Measurements from ENCODE around the gene WDR11. TPM values are rescaled to one million over a fixed set of nuclear protein-coding genes. Genes with fewer than 3 reads are reported as not detected.
A peak's percentile ranks its signal among the peaks of the same experiment; 100 is the strongest.

The WDR11 gene
- total and polyA plus RNA-seq, 4 donors = 68.4 to 91.5 (median 74.2) TPM

DNA sequence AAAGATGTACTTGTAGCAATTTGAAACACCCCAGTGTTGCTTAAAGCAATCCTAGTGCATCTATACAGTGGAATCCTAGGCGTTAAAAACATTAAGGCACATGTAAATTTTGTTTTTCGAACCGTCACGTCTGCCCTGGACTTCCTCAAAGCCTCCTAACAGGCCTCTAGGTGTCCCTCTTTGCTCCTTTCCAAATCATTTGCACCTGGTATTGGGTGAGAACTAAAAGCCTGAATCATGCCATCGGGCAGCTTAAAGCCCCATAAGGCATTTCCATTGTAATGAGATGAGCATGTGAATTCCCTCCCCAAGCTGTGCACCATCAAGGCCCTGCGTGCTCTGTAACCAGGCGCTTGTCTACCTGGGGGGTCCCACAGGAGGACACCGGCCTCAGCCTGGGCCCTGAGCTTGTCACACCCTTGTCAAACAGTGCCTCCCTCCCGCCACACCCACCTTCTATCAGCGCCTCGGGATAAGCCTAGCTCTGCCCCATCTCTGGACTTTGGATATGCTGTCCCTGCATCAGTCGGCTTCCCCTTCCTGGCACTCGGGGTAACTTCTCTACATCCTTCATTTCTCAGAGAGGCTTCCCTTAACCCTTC, 89.2 kb downstream of the WDR11 start:
- no peak overlapping the region for H3K4me3 ChIP-seq (ENCODE audit: low read depth, low read length)
- H3K9me3 ChIP-seq (ENCODE audit: control insufficient read depth, insufficient read depth, low read length) = no peaks in the 10 kb centered on the region
- no peaks in the 10 kb centered on the region for H3K27me3 ChIP-seq (ENCODE audit: control insufficient read depth, insufficient read depth, low read length)
- no peaks in the 10 kb centered on the region for H3K36me3 ChIP-seq (ENCODE audit: control insufficient read depth, insufficient read depth, low read length)
- 58% methylated on average over 10 of the region's 13 CpGs for WGBS (ENCODE audit: insufficient coverage)
- peak in 1 of 6 donors; percentile 44 for DNase-seq (ENCODE audit: low read depth in 4 of 6, low spot score in 6 of 6)
- peaks cover 8% of the 10 kb centered on the region for H3K4me1 ChIP-seq (ENCODE audit: control insufficient read depth, insufficient read depth, low read length)
- no peak overlapping the region for H3K27ac ChIP-seq (ENCODE audit: low read depth, low read length)

DNA sequence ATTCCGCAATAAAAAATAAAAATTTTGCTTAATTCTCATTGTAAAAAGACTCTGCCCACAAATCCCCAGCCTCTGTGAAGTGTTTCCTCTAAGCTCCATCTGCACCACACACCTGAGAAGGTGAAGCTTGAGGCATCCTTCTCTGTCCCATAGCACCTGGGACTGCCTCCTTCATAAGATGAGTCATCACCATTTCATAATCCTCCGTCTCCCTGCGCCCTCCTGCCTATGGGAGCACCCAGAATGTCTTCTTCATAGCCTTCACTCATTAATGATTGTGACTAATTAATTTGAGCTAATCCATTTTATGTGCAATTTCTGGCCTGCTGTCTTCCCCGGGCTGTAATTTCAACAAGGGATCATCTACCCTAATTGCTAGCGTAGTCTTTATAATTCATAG, 90.3 kb downstream of the WDR11 start:
- H3K4me1 ChIP-seq (ENCODE audit: control insufficient read depth, insufficient read depth, low read length) = peaks cover 18% of the 10 kb centered on the region
- H3K27me3 ChIP-seq (ENCODE audit: control insufficient read depth, insufficient read depth, low read length) = no peaks in the 10 kb centered on the region
- no peaks in the 10 kb centered on the region for H3K9me3 ChIP-seq (ENCODE audit: control insufficient read depth, insufficient read depth, low read length)
- H3K36me3 ChIP-seq (ENCODE audit: control insufficient read depth, insufficient read depth, low read length) = no peaks in the 10 kb centered on the region
- no peak for DNase-seq (ENCODE audit: low read depth in 4 of 6, low spot score in 6 of 6)
- H3K27ac ChIP-seq (ENCODE audit: low read depth, low read length) = no peak overlapping the region
- 100% methylated on average over 1 of the region's 5 CpGs for WGBS (ENCODE audit: insufficient coverage)
- H3K4me3 ChIP-seq (ENCODE audit: low read depth, low read length) = no peak overlapping the region

DNA sequence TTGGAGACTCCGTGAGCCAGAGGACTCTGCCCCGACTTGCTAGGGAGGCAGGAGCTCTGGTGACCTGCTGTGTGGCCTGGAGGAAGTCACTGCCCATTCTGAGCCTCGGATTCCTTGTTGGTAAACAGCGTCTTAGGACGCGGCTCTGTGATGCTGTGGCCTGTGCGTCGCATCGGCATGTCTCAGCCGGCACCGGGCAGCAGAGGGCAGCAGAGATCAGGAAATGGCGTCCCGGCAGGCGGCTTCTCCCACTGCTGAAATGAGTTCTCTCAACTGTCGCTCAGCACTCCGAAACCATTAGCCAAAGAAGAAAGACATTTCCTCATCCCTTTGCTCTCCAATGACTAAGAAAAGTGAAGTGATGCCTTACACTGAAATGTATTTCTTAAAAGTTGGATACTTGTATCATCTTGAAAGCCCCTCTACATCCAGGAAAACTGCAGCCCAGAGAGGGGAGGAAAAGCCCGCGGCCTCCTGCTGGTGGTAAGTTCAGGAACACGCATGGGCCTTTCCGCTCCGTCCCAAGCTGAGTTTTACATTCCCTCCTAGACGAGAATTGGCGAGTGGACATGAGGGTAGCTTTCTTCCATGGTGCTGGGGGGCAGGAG, 91.7 kb downstream of the WDR11 start:
- peaks cover 20% of the 10 kb centered on the region for H3K4me1 ChIP-seq (ENCODE audit: control insufficient read depth, insufficient read depth, low read length)
- no peaks in the 10 kb centered on the region for H3K9me3 ChIP-seq (ENCODE audit: control insufficient read depth, insufficient read depth, low read length)
- no peak overlapping the region for H3K4me3 ChIP-seq (ENCODE audit: low read depth, low read length)
- WGBS (ENCODE audit: insufficient coverage) = under 1% methylated on average over 14 of the region's 23 CpGs
- H3K27ac ChIP-seq (ENCODE audit: low read depth, low read length) = no peak overlapping the region
- peak in 5 of 6 donors; percentile 66 to 96 (median 78) for DNase-seq (ENCODE audit: low read depth in 4 of 6, low spot score in 6 of 6)
- H3K27me3 ChIP-seq (ENCODE audit: control insufficient read depth, insufficient read depth, low read length) = no peaks in the 10 kb centered on the region
- H3K36me3 ChIP-seq (ENCODE audit: control insufficient read depth, insufficient read depth, low read length) = no peaks in the 10 kb centered on the region

DNA sequence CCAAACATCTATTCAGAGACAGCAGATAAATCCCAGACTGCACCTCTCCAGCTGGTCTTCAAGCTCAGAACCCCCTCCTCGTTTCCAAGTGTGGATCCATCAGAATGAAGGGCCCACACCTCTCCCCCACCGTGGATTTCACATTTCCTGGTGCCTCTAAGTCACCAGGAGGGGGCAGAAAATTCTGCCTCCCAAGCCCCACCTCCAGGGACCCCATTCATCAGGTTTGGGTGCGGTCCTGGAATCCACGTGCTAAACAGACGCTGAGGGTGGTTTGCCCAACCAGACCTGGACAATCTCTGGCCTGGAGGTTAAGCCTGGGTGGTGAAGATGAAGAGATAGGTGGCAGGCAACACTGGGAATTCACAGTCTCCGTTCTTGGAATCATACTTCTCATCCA, 92.4 kb downstream of the WDR11 start:
- DNase-seq (ENCODE audit: low read depth in 4 of 6, low spot score in 6 of 6) = no peak
- no peaks in the 10 kb centered on the region for H3K9me3 ChIP-seq (ENCODE audit: control insufficient read depth, insufficient read depth, low read length)
- no peak overlapping the region for H3K4me3 ChIP-seq (ENCODE audit: low read depth, low read length)
- H3K36me3 ChIP-seq (ENCODE audit: control insufficient read depth, insufficient read depth, low read length) = no peaks in the 10 kb centered on the region
- WGBS (ENCODE audit: insufficient coverage) = 93% methylated on average over 5 of the region's 6 CpGs
- no peaks in the 10 kb centered on the region for H3K27me3 ChIP-seq (ENCODE audit: control insufficient read depth, insufficient read depth, low read length)
- no peak overlapping the region for H3K27ac ChIP-seq (ENCODE audit: low read depth, low read length)
- peaks cover 20% of the 10 kb centered on the region for H3K4me1 ChIP-seq (ENCODE audit: control insufficient read depth, insufficient read depth, low read length)

DNA sequence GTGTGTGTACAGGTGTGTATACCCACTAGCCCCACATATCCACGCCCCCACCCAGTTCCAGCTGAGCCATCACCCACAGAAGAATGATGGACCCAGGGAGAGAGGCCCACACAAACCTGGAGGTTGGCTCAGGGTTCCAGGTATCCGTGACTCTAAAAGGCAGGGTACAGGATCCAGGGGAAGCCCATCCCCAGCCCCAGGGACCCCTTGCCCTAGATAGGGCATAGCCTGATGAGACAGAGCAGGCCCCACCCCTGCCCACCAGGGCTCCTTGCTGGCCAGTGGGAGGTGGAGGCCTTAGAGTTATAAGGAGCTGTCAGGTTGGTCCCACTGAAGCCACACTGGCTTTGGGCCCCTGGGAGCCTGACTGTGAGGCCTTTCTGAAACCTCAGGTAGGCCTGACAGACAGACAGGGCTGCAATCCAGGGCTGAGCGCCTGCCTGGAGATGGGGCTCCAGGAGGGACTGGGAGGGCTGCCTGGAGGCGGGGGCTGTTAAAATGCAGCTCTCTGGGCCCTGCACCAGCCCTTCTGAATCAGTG, 93.5 kb downstream of the WDR11 start:
- peaks cover 27% of the 10 kb centered on the region for H3K4me1 ChIP-seq (ENCODE audit: control insufficient read depth, insufficient read depth, low read length)
- no peak overlapping the region for H3K27ac ChIP-seq (ENCODE audit: low read depth, low read length)
- WGBS (ENCODE audit: insufficient coverage) = 94% methylated on average over 3 of the region's 4 CpGs
- peaks cover 7% of the 10 kb centered on the region for H3K27me3 ChIP-seq (ENCODE audit: control insufficient read depth, insufficient read depth, low read length)
- no peaks in the 10 kb centered on the region for H3K36me3 ChIP-seq (ENCODE audit: control insufficient read depth, insufficient read depth, low read length)
- no peaks in the 10 kb centered on the region for H3K9me3 ChIP-seq (ENCODE audit: control insufficient read depth, insufficient read depth, low read length)
- DNase-seq (ENCODE audit: low read depth in 4 of 6, low spot score in 6 of 6) = no peak
- H3K4me3 ChIP-seq (ENCODE audit: low read depth, low read length) = no peak overlapping the region

GRCh38 chr10:120945182-120945581, 94.0 kb downstream of the WDR11 start:
- peaks cover 12% of the 10 kb centered on the region for H3K27me3 ChIP-seq (ENCODE audit: control insufficient read depth, insufficient read depth, low read length)
- peaks cover 32% of the 10 kb centered on the region for H3K4me1 ChIP-seq (ENCODE audit: control insufficient read depth, insufficient read depth, low read length)
- WGBS (ENCODE audit: insufficient coverage) = 100% methylated on average over 1 of the region's 1 CpG
- H3K36me3 ChIP-seq (ENCODE audit: control insufficient read depth, insufficient read depth, low read length) = no peaks in the 10 kb centered on the region
- no peak for DNase-seq (ENCODE audit: low read depth in 4 of 6, low spot score in 6 of 6)
- H3K9me3 ChIP-seq (ENCODE audit: control insufficient read depth, insufficient read depth, low read length) = no peaks in the 10 kb centered on the region
- no peak overlapping the region for H3K4me3 ChIP-seq (ENCODE audit: low read depth, low read length)
- H3K27ac ChIP-seq (ENCODE audit: low read depth, low read length) = no peak overlapping the region

DNA sequence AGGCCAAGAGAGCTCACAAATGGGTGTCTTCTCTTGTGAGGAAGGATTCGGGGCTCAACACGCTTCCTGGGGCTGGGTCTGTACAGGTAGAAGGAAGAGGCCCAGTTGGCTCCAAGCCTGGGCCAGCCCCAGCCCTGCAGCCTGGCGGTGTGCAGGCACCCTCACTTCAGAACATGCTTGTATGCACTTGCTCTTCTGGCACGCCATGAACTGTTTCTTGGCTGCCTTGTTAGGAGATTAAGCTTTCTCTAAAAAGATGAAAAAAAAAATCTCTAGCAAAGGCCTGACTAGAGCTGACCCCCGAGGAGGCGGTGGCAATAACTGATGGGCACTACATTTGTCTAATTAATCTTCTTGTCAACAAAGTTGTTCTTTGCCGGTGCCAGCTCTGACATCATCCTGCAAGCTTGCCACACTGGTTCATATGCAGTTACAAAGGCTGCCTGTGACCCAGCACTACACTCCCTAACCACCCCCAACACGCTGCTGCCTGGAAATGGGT, 94.7 kb downstream of the WDR11 start:
- DNase-seq (ENCODE audit: low read depth in 4 of 6, low spot score in 6 of 6) = peak in 2 of 6 donors; percentile 70 to 79
- no peak overlapping the region for H3K27ac ChIP-seq (ENCODE audit: low read depth, low read length)
- peaks cover 34% of the 10 kb centered on the region for H3K4me1 ChIP-seq (ENCODE audit: control insufficient read depth, insufficient read depth, low read length)
- H3K36me3 ChIP-seq (ENCODE audit: control insufficient read depth, insufficient read depth, low read length) = no peaks in the 10 kb centered on the region
- WGBS (ENCODE audit: insufficient coverage) = 52% methylated on average over 6 of the region's 8 CpGs
- H3K27me3 ChIP-seq (ENCODE audit: control insufficient read depth, insufficient read depth, low read length) = peaks cover 13% of the 10 kb centered on the region
- no peak overlapping the region for H3K4me3 ChIP-seq (ENCODE audit: low read depth, low read length)
- no peaks in the 10 kb centered on the region for H3K9me3 ChIP-seq (ENCODE audit: control insufficient read depth, insufficient read depth, low read length)

DNA sequence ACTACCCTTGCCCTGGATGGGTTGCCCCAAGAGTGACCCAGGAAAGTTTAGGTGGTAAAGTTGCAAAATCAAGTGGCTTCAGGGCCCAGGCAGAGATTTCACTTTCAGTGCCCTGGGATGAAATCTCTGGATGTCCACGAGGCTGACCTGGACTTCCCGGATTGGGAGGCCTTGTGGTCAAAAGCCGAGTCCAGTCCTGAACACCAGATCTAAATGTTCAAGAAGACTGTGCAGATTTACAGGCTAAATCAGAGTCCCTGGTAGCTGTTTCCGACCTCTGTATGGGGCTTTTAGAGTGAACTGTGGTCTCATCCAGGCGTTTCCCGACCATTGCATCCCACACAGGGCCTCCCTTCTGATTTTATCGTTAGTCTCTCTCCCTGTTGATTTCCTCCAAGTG, 95.3 kb downstream of the WDR11 start:
- WGBS (ENCODE audit: insufficient coverage) = 83% methylated on average over 6 of the region's 7 CpGs
- Histone ChIP-seq H3K4me1 (ENCODE audit: control insufficient read depth, insufficient read depth, low read length) (peaks cover 34% of the 10 kb centered on the region), H3K4me3 (ENCODE audit: low read depth, low read length) (no peak overlapping the region), H3K27me3 (ENCODE audit: control insufficient read depth, insufficient read depth, low read length) (peaks cover 19% of the 10 kb centered on the region), H3K36me3 (ENCODE audit: control insufficient read depth, insufficient read depth, low read length) (no peaks in the 10 kb centered on the region), H3K9me3 (ENCODE audit: control insufficient read depth, insufficient read depth, low read length) (no peaks in the 10 kb centered on the region), H3K27ac (ENCODE audit: low read depth, low read length) (no peak overlapping the region)
- DNase-seq (ENCODE audit: low read depth in 4 of 6, low spot score in 6 of 6) = no peak

GRCh38 chr10:120948889-120949608, 97.9 kb downstream of the WDR11 start:
- peaks cover 27% of the 10 kb centered on the region for H3K4me1 ChIP-seq (ENCODE audit: control insufficient read depth, insufficient read depth, low read length)
- peak in 4 of 6 donors; percentile 68 to 94 (median 84) for DNase-seq (ENCODE audit: low read depth in 4 of 6, low spot score in 6 of 6)
- peaks cover 19% of the 10 kb centered on the region for H3K27me3 ChIP-seq (ENCODE audit: control insufficient read depth, insufficient read depth, low read length)
- H3K9me3 ChIP-seq (ENCODE audit: control insufficient read depth, insufficient read depth, low read length) = peaks cover 1% of the 10 kb centered on the region
- H3K4me3 ChIP-seq (ENCODE audit: low read depth, low read length) = peak overlapping the region; percentile 48
- WGBS (ENCODE audit: insufficient coverage) = 2% methylated on average over 45 of the region's 47 CpGs
- H3K27ac ChIP-seq (ENCODE audit: low read depth, low read length) = peak overlapping the region; percentile 30
- H3K36me3 ChIP-seq (ENCODE audit: control insufficient read depth, insufficient read depth, low read length) = no peaks in the 10 kb centered on the region
